Measurements from ENCODE around the gene CAMK2G.

DNA sequence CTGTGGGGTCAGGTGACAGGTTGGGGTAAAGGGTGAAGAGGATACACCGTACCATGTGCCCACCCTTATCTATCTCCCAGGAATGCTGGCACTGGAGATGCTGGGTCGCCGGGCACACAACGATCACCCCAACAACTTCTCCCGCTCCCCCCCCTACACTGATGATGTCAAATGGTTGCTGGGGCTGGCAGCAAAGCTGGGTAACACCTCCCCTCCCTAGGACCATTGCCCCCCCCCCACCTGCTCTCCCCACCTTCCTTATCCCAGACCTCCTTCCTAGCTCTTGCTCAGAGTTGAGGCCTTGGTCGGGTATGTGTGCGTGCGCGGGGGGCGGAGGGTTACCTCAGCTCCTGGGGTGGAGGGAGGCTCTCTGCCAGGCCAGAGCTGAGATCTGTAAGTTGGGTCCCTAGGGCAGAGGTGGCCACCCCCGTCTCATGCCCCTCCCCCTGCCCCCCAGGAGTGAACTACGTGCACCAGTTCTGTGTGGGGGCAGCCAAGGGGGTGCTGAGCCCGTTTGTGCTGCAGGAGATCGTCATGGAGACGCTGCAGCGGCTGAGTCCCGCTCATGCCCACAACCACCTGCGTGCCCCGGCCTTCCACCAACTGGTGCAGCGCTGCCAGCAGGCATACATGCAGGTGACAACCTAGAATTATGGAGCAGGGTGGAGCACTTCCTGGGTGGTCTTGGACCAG is 73.6 kb downstream of the CAMK2G start:
- no peak for TF ChIP-seq CTCF (IDR thresholded peaks at IDR 0.05; ENCODE audit: insufficient read depth, low read length, poor library complexity, severe bottlenecking)
- no peak for TF ChIP-seq EZH2phosphoT487 (conservative IDR thresholded peaks at IDR 0.05; ENCODE audit: low read length)

All from SU-DHL-6 (cell line).